Measurements from ENCODE around the gene OTOGL. TPM values are rescaled to one million over a fixed set of nuclear protein-coding genes. Genes with fewer than 3 reads are reported as not detected.

OTOGL gene
- total RNA-seq, 2 experiments from 2014 or later: not detected

- H3K4me1 Mint-ChIP-seq: peaks cover 20% of the 10 kb centered on the region
- H3K9me3 Mint-ChIP-seq: peaks cover 19% of the 10 kb centered on the region
- peaks cover 14% of the 10 kb centered on the region for H3K36me3 Mint-ChIP-seq (ENCODE audit: low read depth)
- H3K27me3 Mint-ChIP-seq: peaks cover 12% of the 10 kb centered on the region
- ChIA-PET CTCF (no interaction called here), POLR2A (no interaction called here)
- H3K4me3 Mint-ChIP-seq: no peak overlapping the region
- no peak overlapping the region for H3K27ac Mint-ChIP-seq
- DNase-seq: no peak
Measured at GRCh38 chr12:80086025-80086424, 13.3 kb upstream of the OTOGL start.

GRCh38 chr12:80087486-80088213 is 11.7 kb upstream of the OTOGL start:
- no peak for DNase-seq
- Mint-ChIP-seq H3K4me1 (peaks cover 18% of the 10 kb centered on the region), H3K9me3 (peaks cover 6% of the 10 kb centered on the region), H3K27me3 (peaks cover 3% of the 10 kb centered on the region), H3K27ac (no peak overlapping the region), H3K36me3 (ENCODE audit: low read depth) (peaks cover 6% of the 10 kb centered on the region), H3K4me3 (no peak overlapping the region)
- ChIA-PET CTCF (no interaction called here), POLR2A (no interaction called here)

GRCh38 chr12:80100591-80100990 is 1.3 kb downstream of the OTOGL start:
- ChIA-PET CTCF (no interaction called here), POLR2A (no interaction called here)
- H3K27ac Mint-ChIP-seq: no peak overlapping the region
- H3K36me3 Mint-ChIP-seq (ENCODE audit: low read depth): no peaks in the 10 kb centered on the region
- DNase-seq: no peak
- H3K27me3 Mint-ChIP-seq: peaks cover 2% of the 10 kb centered on the region
- H3K4me3 Mint-ChIP-seq: no peak overlapping the region
- no peaks in the 10 kb centered on the region for H3K9me3 Mint-ChIP-seq
- no peaks in the 10 kb centered on the region for H3K4me1 Mint-ChIP-seq

GRCh38 chr12:80101126-80101525 is 1.8 kb downstream of the OTOGL start:
- CTCF ChIA-PET: no interaction called here
- DNase-seq: no peak
- POLR2A ChIA-PET: no interaction called here
- Mint-ChIP-seq H3K36me3 (ENCODE audit: low read depth) (no peaks in the 10 kb centered on the region), H3K4me1 (no peaks in the 10 kb centered on the region), H3K9me3 (no peaks in the 10 kb centered on the region), H3K4me3 (no peak overlapping the region), H3K27me3 (peaks cover 2% of the 10 kb centered on the region), H3K27ac (no peak overlapping the region)

- H3K27ac Mint-ChIP-seq: no peak overlapping the region
- CTCF ChIA-PET: no interaction called here
- no peaks in the 10 kb centered on the region for H3K36me3 Mint-ChIP-seq (ENCODE audit: low read depth)
- H3K9me3 Mint-ChIP-seq: no peaks in the 10 kb centered on the region
- H3K4me1 Mint-ChIP-seq: no peaks in the 10 kb centered on the region
- peaks cover 2% of the 10 kb centered on the region for H3K27me3 Mint-ChIP-seq
- POLR2A ChIA-PET: no interaction called here
- no peak for DNase-seq
- no peak overlapping the region for H3K4me3 Mint-ChIP-seq
Measured at GRCh38 chr12:80107221-80107620, 7.9 kb downstream of the OTOGL start.

GRCh38 chr12:80116735-80117134 is 17.4 kb downstream of the OTOGL start:
- ChIA-PET POLR2A (no interaction called here), CTCF (interaction anchor here (2.2 kb wide), 1 partner anchor 18 kb away, joined by 5 read pairs; the partner anchor contains the start of gene OTOGL)
- no peaks in the 10 kb centered on the region for H3K36me3 Mint-ChIP-seq (ENCODE audit: low read depth)
- H3K4me1 Mint-ChIP-seq: no peaks in the 10 kb centered on the region
- no peak overlapping the region for H3K4me3 Mint-ChIP-seq
- no peak for DNase-seq
- H3K9me3 Mint-ChIP-seq: peaks cover 6% of the 10 kb centered on the region
- no peak overlapping the region for H3K27ac Mint-ChIP-seq
- H3K27me3 Mint-ChIP-seq: peaks cover 2% of the 10 kb centered on the region

- no peak for DNase-seq
- no peaks in the 10 kb centered on the region for H3K36me3 Mint-ChIP-seq (ENCODE audit: low read depth)
- ChIA-PET CTCF (no interaction called here), POLR2A (no interaction called here)
- no peaks in the 10 kb centered on the region for H3K27me3 Mint-ChIP-seq
- H3K27ac Mint-ChIP-seq: no peak overlapping the region
- H3K4me1 Mint-ChIP-seq: no peaks in the 10 kb centered on the region
- H3K4me3 Mint-ChIP-seq: no peak overlapping the region
- peaks cover 2% of the 10 kb centered on the region for H3K9me3 Mint-ChIP-seq
Measured at GRCh38 chr12:80118565-80119324, 19.4 kb downstream of the OTOGL start.

- Mint-ChIP-seq H3K9me3 (no peaks in the 10 kb centered on the region), H3K4me1 (no peaks in the 10 kb centered on the region), H3K27ac (no peak overlapping the region), H3K36me3 (ENCODE audit: low read depth) (no peaks in the 10 kb centered on the region), H3K27me3 (no peaks in the 10 kb centered on the region), H3K4me3 (no peak overlapping the region)
- DNase-seq: no peak
- POLR2A ChIA-PET: no interaction called here
- CTCF ChIA-PET: no interaction called here
Measured at GRCh38 chr12:80120994-80121393, 21.7 kb downstream of the OTOGL start.

GRCh38 chr12:80121661-80122060 is 22.3 kb downstream of the OTOGL start:
- Mint-ChIP-seq H3K36me3 (ENCODE audit: low read depth) (no peaks in the 10 kb centered on the region), H3K4me1 (no peaks in the 10 kb centered on the region), H3K27me3 (no peaks in the 10 kb centered on the region), H3K4me3 (no peak overlapping the region), H3K27ac (no peak overlapping the region), H3K9me3 (no peaks in the 10 kb centered on the region)
- POLR2A ChIA-PET: no interaction called here
- CTCF ChIA-PET: no interaction called here
- DNase-seq: no peak

GRCh38 chr12:80129895-80130530 is 30.7 kb downstream of the OTOGL start:
- Mint-ChIP-seq H3K27me3 (peaks cover 3% of the 10 kb centered on the region), H3K9me3 (peaks cover 2% of the 10 kb centered on the region), H3K4me3 (no peak overlapping the region), H3K4me1 (no peaks in the 10 kb centered on the region), H3K27ac (no peak overlapping the region), H3K36me3 (ENCODE audit: low read depth) (no peaks in the 10 kb centered on the region)
- DNase-seq: no peak
- ChIA-PET CTCF (no interaction called here), POLR2A (no interaction called here)

- H3K9me3 Mint-ChIP-seq: no peaks in the 10 kb centered on the region
- CTCF ChIA-PET: no interaction called here
- no peaks in the 10 kb centered on the region for H3K4me1 Mint-ChIP-seq
- H3K27ac Mint-ChIP-seq: no peak overlapping the region
- peaks cover 3% of the 10 kb centered on the region for H3K27me3 Mint-ChIP-seq
- no peak for DNase-seq
- H3K4me3 Mint-ChIP-seq: no peak overlapping the region
- POLR2A ChIA-PET: interaction anchor here (0.7 kb wide), 1 partner anchor 198 kb away, joined by 3 read pairs; no protein-coding TSS in a partner anchor
- H3K36me3 Mint-ChIP-seq (ENCODE audit: low read depth): no peaks in the 10 kb centered on the region
Measured at GRCh38 chr12:80135624-80136023, 36.3 kb downstream of the OTOGL start.

- Mint-ChIP-seq H3K27me3 (peaks cover 10% of the 10 kb centered on the region), H3K4me1 (no peaks in the 10 kb centered on the region), H3K27ac (no peak overlapping the region), H3K4me3 (no peak overlapping the region), H3K36me3 (ENCODE audit: low read depth) (no peaks in the 10 kb centered on the region), H3K9me3 (no peaks in the 10 kb centered on the region)
- DNase-seq: no peak
- ChIA-PET POLR2A (no interaction called here), CTCF (no interaction called here)
Measured at GRCh38 chr12:80140005-80140404, 40.7 kb downstream of the OTOGL start.

- no peak for DNase-seq
- peaks cover 10% of the 10 kb centered on the region for H3K27me3 Mint-ChIP-seq
- CTCF ChIA-PET: no interaction called here
- no peaks in the 10 kb centered on the region for H3K4me1 Mint-ChIP-seq
- no peaks in the 10 kb centered on the region for H3K36me3 Mint-ChIP-seq (ENCODE audit: low read depth)
- no peak overlapping the region for H3K4me3 Mint-ChIP-seq
- no peaks in the 10 kb centered on the region for H3K9me3 Mint-ChIP-seq
- POLR2A ChIA-PET: no interaction called here
- H3K27ac Mint-ChIP-seq: no peak overlapping the region
Measured at GRCh38 chr12:80142640-80143039, 43.3 kb downstream of the OTOGL start.

Measured in activated CD4-positive, alpha-beta T cell treated with anti-CD3 and anti-CD28 coated beads, Interleukin-2, amount 10 ng/mL, durations not matched to agents 7 days and 5 days (primary cell).